ACHN (cell line): ENCODE results near the gene CDKN1C.

ENCODE experiments used
- DNase-seq: peaks from one replicate; pipeline ENCODE4 v3.0.0-alpha.2; 2015
- in situ Hi-C: cut with HindIII; loops from 2 replicates; pipeline ENCODE4 v1.10.0; 2017; ENCODE audit warnings: low sequenced_read_pairs, low pct_ligation_motif_present, low pct_unique_long_range_greater_than_20kb

Gene CDKN1C

GRCh38 chr11:2881076-2881980, 4.2 kb downstream of the CDKN1C start:
- DNase-seq: no peak
- in situ Hi-C loops: no loop called here

DNA sequence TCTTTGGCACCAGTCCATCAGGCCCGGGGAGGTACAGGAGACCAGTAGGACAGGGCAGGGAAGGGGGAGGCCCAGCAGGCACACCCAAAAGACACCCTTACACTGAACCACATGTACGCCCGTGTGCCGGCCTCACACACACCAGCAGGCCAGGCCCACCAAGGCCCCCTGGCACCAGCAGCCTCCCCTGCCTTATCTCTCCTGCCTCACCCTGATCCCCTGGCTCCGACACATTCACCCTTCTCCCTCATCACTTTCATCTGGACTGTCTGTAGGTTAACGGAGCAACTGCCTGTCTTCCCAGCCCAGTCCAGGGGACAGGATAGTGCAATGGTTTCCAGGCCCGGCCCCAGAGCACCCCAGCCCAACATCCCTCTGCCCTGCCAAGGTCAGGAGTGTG, 4.9 kb downstream of the CDKN1C start:
- no peak for DNase-seq
- in situ Hi-C loops: no loop called here

DNA sequence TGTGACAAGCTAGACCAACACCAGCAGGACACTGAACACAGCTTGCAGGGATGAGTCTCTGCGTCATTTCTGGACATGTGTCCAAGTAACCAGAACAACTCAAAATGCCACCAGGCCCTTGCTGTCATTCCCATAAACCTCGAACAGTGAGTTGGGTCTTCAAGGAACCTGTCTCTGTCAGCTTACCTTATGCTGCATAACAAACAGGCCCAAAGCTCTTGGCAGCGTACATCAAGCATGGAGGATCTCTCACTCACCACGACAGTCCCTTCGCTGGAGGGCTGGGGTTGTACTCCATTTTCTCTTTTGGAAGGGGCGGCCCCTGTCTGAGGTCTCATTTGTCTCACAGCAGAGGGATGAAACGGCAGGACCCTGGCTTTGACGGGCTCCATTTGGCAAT, 6.8 kb downstream of the CDKN1C start:
- in situ Hi-C loops: no loop called here
- no peak for DNase-seq

DNA sequence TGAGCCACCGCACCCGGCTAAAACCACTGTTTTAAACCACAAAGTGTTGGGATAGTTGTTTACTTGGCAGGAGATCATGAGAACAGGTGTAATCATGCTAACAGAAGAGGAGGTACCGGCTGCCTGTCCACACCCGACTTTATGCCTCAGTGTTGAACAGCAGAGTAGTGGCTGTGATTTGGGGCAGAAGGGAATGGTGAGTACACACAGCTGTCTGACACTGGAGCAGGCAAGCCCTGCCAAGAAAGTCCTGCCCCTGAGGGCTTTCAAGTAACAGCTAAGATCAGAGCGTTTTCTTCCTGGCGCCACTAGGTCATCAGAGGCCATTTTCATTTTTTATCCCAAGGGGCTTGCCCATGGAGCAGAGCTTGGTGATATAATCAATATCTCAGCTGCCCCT, 8.1 kb downstream of the CDKN1C start:
- in situ Hi-C loops: no loop called here
- no peak for DNase-seq

DNA sequence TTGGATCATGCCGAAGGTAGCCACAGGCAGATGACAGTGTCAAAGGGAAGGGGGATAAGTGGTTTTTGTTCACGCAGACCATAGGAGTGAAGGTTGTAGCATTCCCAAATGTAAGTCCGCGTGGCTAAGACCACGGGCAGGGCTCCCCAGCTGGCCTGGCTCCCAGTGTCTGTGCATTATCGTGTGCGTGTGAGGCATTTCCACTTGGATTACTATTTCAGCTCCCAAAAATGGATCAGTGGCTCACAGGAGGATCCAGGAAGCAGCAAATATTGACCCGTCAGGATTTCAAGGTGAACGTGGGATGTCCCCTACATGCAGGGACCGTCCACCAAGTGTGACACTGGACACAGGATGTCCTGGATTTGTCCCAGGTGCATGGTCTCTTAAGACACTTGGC, 10.6 kb downstream of the CDKN1C start:
- no peak for DNase-seq
- in situ Hi-C loops: no loop called here

DNA sequence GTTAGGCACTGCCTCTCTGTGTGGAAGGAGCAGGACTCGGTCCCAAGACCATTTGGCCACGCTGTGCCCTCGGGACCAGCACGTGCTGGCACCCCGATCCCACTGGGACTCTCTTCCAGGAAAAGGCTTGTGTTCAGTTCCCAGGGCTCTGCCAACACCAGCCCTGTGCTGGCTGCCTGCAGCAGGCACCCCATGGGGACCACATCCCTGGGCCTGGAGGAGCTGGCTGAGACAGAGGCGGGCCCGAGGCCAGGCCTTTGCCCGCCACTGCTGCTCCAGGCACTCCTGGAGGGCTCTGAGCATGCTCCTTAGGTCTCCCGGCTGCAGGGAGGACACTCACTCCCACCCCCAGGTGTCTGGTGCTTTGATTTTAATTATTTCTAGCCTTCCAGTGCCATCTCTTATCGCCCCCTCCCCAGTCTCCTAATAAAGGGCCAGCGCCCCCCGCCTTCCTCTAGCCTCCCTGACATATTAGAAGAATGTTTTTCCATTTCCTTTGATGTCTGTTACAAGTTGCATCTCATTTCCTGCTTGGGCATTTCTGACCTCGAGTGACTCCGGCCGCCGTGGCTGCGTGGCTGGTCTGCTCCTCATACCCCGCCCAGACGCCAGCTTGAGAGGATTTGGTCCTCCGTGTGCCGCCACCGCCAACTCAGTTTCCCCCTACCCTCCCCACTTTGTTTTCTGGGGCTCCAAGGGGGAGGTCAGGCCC, 14.4 kb downstream of the CDKN1C start:
- no peak for DNase-seq
- in situ Hi-C loops: no loop called here

DNA sequence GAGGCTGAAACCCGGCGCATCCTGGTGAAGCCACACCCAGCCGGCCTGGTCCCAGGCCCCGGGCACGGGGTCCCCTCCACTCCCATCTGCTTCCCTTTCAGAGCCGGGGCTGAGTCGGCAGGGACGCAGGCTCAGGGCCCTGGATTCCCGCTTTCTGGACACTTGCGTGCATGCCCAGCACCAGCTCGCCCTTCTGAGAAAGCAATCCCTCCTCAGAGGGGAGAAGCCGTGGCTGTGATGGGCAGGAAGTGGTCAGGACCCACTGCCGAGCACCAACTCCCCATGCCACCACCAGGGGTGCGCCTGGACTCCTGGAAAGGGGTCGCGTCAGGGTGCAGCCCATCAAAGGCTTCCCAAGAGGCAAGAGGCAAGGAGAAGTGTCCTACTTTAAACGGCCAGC, 15.1 kb downstream of the CDKN1C start:
- in situ Hi-C loops: no loop called here
- DNase-seq: no peak

GRCh38 chr11:2869561-2870427, 15.8 kb downstream of the CDKN1C start:
- in situ Hi-C loops: no loop called here
- no peak for DNase-seq

DNA sequence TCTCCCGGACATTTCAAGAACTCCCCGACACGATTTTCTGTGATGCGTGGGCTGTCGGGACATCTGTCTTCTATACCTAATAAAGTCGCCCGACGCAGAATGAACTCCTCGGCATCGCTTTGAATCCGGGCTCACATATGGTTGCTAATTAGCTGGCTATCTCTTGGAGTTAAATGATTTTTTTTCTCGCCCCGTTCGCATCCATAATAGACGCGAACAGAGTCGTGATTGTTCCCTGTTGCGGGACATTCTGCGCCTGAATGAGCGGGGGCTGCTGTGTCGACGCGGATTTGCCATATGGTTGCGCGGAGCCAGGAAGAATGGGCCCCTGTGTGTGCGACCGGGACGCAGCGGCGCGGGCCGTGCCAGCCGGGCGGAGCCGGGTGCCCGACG, 16.4 kb downstream of the CDKN1C start:
- in situ Hi-C loops: no loop called here
- DNase-seq: no peak

DNA sequence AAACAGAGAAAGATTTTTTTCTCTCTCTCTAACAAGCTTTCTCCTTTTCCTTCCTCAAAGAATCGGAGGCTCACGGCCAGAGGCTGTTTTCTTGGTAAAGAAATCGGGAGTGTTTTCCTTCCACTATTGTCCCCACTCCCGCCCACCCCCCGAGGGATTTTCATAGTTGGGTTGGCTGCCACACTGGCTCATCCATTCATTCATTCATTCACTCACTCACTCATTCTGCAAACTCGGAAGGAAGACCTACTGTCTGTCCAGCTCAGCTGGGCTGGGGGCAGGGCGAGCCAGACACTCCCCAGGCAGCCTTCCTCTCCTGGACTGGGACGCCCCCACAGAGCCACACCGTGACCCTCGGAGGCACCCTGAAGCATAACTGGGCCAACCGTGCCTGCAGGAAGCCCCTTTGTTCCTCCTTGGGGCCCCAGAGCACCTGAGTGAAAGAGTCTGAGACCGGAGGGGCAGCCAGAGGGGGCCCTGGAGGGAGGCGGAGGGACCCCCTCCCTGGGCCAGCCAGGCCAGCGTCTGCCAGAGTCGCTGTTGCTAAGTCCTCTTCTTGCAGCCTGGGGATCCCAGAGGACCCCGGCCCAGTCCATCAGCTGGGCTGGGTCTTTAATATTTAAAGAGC, 17.0 kb downstream of the CDKN1C start:
- no peak for DNase-seq
- in situ Hi-C loops: no loop called here

DNA sequence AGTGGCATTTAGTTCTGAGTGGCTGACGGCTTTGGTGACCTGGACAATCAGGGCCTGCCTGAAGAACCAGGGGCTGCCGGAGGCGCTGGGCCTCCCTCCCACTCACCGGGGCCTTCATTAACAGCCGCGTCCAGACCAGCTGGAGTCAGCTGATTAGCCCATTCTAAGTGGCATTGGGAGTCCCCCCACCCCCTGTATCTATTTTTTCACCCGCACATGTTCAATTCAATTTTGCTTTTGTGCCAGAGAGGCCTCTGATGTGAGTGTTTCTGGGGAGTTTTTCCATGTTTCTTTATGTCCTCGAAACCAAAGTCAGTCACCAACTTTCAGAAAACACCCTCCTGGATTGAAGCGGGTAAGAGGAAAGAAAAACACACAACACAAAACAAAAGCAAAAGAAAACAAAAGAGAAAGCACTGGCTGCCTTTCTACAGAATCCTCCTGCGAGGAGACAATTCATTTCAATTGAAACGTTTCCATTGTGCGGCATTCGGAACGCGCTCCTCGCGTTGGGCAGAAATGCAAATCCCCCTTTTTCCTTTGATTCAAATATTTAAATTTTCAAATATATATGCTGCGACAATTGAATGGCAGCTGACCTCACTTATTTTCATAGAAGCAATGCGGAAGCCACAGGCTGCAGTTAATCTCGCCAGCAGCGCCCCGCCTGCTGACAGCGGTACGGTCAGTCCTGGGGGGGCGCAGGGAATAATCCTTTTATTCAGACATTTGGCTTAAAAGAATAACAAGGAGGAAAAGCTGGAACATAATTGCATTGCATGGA, 17.7 kb downstream of the CDKN1C start:
- in situ Hi-C loops: no loop called here
- DNase-seq: no peak

DNA sequence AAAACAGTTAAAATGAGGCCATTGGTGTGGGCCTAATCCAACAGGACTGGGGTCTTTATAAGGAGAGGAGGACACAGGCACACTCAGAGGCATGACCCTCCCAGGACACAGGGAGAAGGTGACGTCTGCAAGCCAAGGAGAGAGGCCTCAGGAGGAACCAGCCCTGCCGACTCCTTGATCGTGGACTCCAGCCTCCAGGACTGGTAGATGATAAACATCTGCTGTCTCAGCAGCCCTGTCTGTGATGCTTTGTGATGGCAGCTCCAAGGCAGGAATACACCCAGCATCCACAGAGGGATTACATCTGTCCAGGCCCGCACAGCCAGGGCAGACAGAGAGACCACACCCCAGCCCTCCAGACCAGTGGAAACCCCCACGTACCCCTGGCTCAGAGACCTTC, 18.4 kb downstream of the CDKN1C start:
- no peak for DNase-seq
- in situ Hi-C loops: no loop called here

DNA sequence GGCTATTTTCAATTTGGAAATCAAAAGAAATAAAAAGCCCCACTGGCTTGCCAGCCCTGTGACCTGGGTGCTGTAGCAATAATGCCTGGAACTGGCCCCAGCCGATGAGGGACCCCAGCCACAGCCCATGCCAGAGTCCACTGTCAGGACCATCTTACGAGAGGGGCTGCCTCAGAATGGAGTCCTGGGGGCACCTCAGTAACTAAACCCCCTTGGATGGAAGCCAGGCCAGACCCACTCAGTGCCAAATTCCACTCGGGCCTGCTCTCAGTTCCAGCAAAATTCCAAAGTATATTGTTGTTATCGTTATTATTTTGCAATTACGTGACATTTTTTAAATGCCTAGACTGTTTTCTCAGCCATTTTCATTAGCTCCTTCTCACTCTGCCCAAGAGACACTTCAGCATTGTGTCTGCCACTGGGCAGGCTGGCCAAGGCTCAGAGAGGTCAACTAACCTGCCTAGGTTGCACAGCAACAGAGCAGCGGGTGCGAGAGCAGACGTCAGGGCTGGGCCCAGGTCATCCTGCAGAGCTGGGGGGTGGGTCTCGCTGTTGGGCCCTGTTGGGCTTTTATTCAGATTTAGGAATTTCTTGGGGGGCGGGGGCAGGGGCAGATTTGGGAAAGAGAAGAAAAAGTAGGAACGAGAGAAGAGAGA, 19.5 kb downstream of the CDKN1C start:
- no peak for DNase-seq
- in situ Hi-C loops: no loop called here

DNA sequence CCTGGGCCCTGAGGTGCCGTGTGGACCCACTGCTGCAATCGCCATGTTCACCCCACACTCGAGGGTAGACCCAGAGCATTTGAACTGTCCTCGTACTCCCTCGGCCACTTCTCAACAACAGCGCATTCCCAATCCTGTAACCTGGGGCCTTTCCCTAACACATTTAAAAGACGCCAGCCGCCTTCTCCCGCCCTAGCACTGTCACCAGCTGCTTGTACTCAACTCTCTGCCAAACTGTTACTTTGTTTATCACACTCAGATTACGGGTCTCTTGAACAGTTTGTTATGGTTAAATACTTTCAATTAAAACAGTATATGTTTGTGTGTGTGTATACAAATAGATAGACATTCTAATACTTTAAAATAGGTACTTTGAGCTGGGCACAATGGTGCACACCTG, 20.7 kb downstream of the CDKN1C start:
- in situ Hi-C loops: no loop called here
- no peak for DNase-seq

DNA sequence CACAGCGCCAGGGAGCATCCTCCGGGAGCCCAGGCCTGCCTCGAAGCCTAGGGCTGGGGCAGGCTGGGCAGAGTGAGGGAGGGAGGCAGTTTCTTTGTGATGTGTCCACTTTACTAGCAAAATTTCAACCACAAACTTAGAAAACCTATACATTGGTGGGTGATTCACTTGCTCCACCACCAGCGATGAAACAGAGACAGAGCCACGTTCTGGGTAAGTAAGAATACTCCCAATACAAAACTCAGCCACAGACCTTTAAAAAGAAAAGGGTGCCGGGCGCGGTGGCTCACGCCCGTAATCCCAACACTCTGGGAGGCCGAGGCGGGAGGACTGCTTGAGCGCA, 22.3 kb downstream of the CDKN1C start:
- in situ Hi-C loops: no loop called here

GRCh38 chr11:2862395-2863275, 22.9 kb downstream of the CDKN1C start:
- in situ Hi-C loops: no loop called here
- DNase-seq: no peak

More for the DNA sequence above, 22.3 kb downstream of the CDKN1C start:
- no peak for DNase-seq

- DNase-seq: peak; percentile 44
- in situ Hi-C loops: no loop called here
These were observed 24.9 kb downstream of the CDKN1C start for GRCh38 chr11:2860636-2861035.
